Measurements from ENCODE around the gene ELF5.

The ELF5 gene

DNA sequence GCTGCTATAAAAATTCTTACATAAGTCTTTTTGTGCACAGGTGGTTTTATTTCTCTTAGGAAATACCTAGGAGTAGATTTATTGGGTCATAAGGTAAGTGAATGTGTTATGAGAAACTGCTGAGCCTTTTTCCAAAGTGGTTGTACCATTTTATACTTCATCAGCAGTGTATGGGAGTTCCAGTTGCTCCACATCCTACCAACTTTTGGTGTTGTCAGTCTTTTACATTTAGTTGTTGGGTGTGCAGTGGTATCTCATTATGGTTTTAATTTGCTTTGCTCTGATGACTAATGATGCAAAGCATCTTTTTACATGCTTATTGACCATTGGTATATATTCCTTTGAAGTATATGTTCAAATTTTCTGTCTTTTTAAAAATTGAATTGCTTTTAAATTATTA is 71.8 kb downstream of the ELF5 start:
- Histone ChIP-seq H3K4me2 (ENCODE audit: low read length) (no peak overlapping the region), H3K56ac (ENCODE audit: low read length) (no peak overlapping the region), H3K79me1 (ENCODE audit: low read length) (no peaks in the 10 kb centered on the region), H3K36me3 (ENCODE audit: control insufficient read depth, insufficient read depth, low read length) (no peaks in the 10 kb centered on the region), H2AK5ac (ENCODE audit: low read length) (no peak overlapping the region), H2BK120ac (ENCODE audit: low read depth, low read length) (no peak overlapping the region), H3K23ac (ENCODE audit: low read length) (no peak overlapping the region), H4K8ac (ENCODE audit: low read depth, low read length) (no peak overlapping the region), H3K4me1 (ENCODE audit: control insufficient read depth, low read depth, low read length) (no peaks in the 10 kb centered on the region), H3K9ac (ENCODE audit: low read length) (no peak overlapping the region), H3K4me3 (ENCODE audit: low read length) (no peak overlapping the region), H3K18ac (ENCODE audit: low read length) (no peak overlapping the region), H3K27ac (ENCODE audit: low read depth, low read length) (no peak overlapping the region), H3K27me3 (ENCODE audit: insufficient read depth, low read length, poor library complexity) (no peaks in the 10 kb centered on the region), H2BK5ac (ENCODE audit: low read length) (no peak overlapping the region), H3K79me2 (ENCODE audit: control insufficient read depth, insufficient read depth, low read length) (peaks cover 2% of the 10 kb centered on the region), H4K5ac (ENCODE audit: low read length) (no peak overlapping the region), H3K4ac (ENCODE audit: low read depth, low read length) (no peak overlapping the region), H2BK15ac (replicated peaks; ENCODE audit: low read depth) (no peak overlapping the region)
- DNase-seq: no peak

DNA sequence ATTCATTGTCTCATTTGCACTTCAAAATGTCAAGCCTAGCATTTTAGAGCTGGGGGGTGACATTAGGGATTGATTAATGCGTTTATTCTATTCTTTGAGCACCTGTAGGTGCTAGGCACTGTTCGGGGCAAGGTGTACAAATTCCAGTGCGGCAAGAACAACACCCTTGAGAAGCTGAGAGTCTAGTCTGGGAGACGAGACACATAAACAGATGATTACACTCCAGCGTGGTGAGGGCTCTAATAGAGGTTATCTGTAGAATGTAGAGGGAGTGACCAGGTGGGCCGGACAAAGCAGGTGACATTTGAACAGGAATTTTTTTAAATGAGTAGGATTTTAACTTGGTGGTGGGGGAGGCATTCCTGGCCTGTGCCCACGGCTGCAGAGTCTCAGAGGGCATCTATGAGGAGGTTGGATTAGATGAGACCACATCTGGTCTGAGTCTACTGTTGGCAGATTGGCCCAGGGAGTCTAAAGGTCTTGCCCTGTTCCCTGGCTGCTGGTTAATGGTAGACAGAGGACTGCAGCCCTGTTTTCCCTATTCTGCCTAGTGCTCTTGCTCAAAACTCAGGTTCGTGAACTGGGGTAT is 73.9 kb downstream of the ELF5 start:
- H2BK15ac ChIP-seq (replicated peaks; ENCODE audit: low read depth): no peak overlapping the region
- no peak overlapping the region for H3K23ac ChIP-seq (ENCODE audit: low read length)
- H3K4me3 ChIP-seq (ENCODE audit: low read length): no peak overlapping the region
- peaks cover 2% of the 10 kb centered on the region for H3K79me2 ChIP-seq (ENCODE audit: control insufficient read depth, insufficient read depth, low read length)
- no peak overlapping the region for H4K8ac ChIP-seq (ENCODE audit: low read depth, low read length)
- H3K4me1 ChIP-seq (ENCODE audit: control insufficient read depth, low read depth, low read length): no peaks in the 10 kb centered on the region
- peak overlapping the region; percentile 78 for H3K4me2 ChIP-seq (ENCODE audit: low read length)
- no peak overlapping the region for H3K18ac ChIP-seq (ENCODE audit: low read length)
- H2BK120ac ChIP-seq (ENCODE audit: low read depth, low read length): no peak overlapping the region
- DNase-seq: no peak
- no peak overlapping the region for H3K27ac ChIP-seq (ENCODE audit: low read depth, low read length)
- H3K9ac ChIP-seq (ENCODE audit: low read length): no peak overlapping the region
- no peak overlapping the region for H3K4ac ChIP-seq (ENCODE audit: low read depth, low read length)
- peak overlapping the region; percentile 94 for H3K56ac ChIP-seq (ENCODE audit: low read length)
- H3K79me1 ChIP-seq (ENCODE audit: low read length): no peaks in the 10 kb centered on the region
- no peak overlapping the region for H2BK5ac ChIP-seq (ENCODE audit: low read length)
- no peak overlapping the region for H4K5ac ChIP-seq (ENCODE audit: low read length)
- whole genome bisulfite sequencing (ENCODE audit: extremely low coverage, insufficient coverage, low lambda C conversion rate): no CpG with 5 or more reads among the region's 8 CpGs
- no peaks in the 10 kb centered on the region for H3K36me3 ChIP-seq (ENCODE audit: control insufficient read depth, insufficient read depth, low read length)
- no peak overlapping the region for H2AK5ac ChIP-seq (ENCODE audit: low read length)
- H3K27me3 ChIP-seq (ENCODE audit: insufficient read depth, low read length, poor library complexity): no peaks in the 10 kb centered on the region

DNA sequence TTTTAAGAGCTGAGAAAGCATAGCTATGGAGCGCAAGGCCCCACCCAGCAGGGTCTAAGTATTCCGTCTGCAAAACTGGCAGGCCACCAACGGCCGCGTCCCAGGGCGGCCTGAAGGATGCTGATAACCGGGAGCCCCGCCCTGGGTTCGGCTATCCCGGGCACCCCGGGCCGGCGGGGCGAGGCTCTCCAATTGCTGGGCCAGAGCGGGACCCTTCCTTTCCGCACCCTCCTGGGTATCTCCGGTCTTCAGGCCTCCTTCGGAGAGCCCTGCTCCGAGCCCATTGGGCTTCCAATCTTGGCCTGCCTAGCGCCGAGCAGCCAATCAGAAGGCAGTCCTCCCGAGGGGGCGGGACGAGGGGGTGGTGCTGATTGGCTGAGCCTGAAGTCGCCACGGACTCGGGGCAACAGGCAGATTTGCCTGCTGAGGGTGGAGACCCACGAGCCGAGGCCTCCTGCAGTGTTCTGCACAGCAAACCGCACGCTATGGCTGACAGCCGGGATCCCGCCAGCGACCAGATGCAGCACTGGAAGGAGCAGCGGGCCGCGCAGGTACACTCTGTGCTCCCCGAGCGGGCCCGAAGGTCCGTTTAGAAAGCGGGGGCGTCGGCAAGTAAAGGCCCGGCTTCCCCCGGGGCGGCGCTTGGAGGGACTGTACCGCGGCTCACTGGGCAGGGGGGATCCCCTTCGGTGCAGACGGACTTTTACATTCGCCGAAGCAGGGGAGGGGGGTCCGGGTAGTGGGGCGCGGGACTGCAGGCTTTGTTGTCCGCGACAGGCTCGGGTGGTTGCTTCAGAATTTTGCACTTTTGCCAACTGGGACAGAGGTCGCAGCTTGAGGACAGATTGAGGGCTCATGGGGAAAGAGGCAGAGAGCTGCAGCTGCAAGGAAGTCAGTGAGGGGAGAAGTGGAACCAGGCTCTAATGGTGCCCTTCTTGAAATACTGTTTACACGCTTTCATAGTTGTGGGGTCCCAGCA is 74.8 kb downstream of the ELF5 start, which contains the start of gene CAT:
Gene CAT (plus strand): TSS at position 406 of the 979 bp plus-strand sequence. CDS start 80 bp downstream, at position 486.
- H2BK120ac ChIP-seq (ENCODE audit: low read depth, low read length): no peak within 1 kb of the TSS
- no peaks in the 10 kb centered on the region for H3K36me3 ChIP-seq (ENCODE audit: control insufficient read depth, insufficient read depth, low read length)
- no peaks in the 10 kb centered on the region for H3K27me3 ChIP-seq (ENCODE audit: insufficient read depth, low read length, poor library complexity)
- H3K4me3 ChIP-seq (ENCODE audit: low read length): peak within 1 kb of the TSS; percentile 91
- H2BK5ac ChIP-seq (ENCODE audit: low read length): no peak within 1 kb of the TSS
- peak within 1 kb of the TSS; percentile 94 for H3K18ac ChIP-seq (ENCODE audit: low read length)
- H3K4me2 ChIP-seq (ENCODE audit: low read length): peak within 1 kb of the TSS; percentile 78
- H3K4ac ChIP-seq (ENCODE audit: low read depth, low read length): no peak within 1 kb of the TSS
- H3K56ac ChIP-seq (ENCODE audit: low read length): peak within 1 kb of the TSS; percentile 94
- no peak within 1 kb of the TSS for H3K23ac ChIP-seq (ENCODE audit: low read length)
- WGBS (ENCODE audit: extremely low coverage, insufficient coverage, low lambda C conversion rate): no CpG with 5 or more reads among the region's 62 CpGs
- H3K4me1 ChIP-seq (ENCODE audit: control insufficient read depth, low read depth, low read length): no peaks in the 10 kb centered on the region
- no peak within 1 kb of the TSS for H4K5ac ChIP-seq (ENCODE audit: low read length)
- H4K8ac ChIP-seq (ENCODE audit: low read depth, low read length): no peak within 1 kb of the TSS
- H2AK5ac ChIP-seq (ENCODE audit: low read length): no peak within 1 kb of the TSS
- peaks cover 2% of the 10 kb centered on the region for H3K79me2 ChIP-seq (ENCODE audit: control insufficient read depth, insufficient read depth, low read length)
- DNase-seq: peak; percentile 96
- H3K27ac ChIP-seq (ENCODE audit: low read depth, low read length): no peak within 1 kb of the TSS
- H3K79me1 ChIP-seq (ENCODE audit: low read length): no peaks in the 10 kb centered on the region
- H3K9ac ChIP-seq (ENCODE audit: low read length): peak within 1 kb of the TSS; percentile 89
- H2BK15ac ChIP-seq (replicated peaks; ENCODE audit: low read depth): no peak within 1 kb of the TSS

DNA sequence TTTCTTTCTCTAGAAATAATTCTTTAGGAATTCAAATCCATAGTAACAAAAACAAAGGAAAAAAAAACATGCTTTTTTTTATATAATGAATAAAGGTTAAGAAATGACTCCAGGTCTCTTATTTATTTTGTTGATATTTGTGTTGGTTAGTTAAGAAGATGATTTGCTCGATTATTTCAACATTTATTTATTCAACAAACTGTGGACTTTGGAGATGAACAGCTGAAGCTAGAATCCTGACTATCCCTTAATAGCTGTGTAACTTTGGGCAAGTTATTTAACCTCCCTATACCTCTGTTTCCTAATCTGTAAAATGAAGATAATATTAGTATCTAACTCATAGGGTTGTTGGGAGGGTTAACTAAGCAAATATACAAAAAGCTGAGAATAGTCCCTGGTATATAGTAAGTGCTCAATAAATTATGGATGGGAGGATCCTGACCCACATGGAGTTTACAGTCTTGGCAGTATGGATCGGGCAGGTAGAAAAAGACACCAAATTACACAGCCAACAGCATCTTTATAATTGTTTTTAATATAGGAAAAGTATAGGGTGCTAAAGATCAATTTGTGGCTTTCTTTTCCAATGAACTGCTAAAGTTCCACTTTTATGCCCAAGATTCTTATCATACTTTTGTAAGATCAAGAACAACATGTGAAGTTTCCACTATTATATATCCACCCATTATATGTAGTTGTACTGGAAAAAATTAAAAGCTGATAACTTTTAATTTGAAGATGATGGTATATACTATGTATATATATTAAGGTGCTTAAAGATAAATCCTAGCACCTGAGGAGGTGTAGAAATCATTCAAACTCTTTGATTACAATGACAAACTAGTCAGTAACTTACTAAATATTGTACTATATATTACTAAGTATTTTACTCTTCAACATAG is 76.1 kb downstream of the ELF5 start:
- H2AK5ac ChIP-seq (ENCODE audit: low read length): no peak overlapping the region
- no peaks in the 10 kb centered on the region for H3K4me1 ChIP-seq (ENCODE audit: control insufficient read depth, low read depth, low read length)
- no peak overlapping the region for H2BK15ac ChIP-seq (replicated peaks; ENCODE audit: low read depth)
- H3K4ac ChIP-seq (ENCODE audit: low read depth, low read length): no peak overlapping the region
- peaks cover 2% of the 10 kb centered on the region for H3K79me2 ChIP-seq (ENCODE audit: control insufficient read depth, insufficient read depth, low read length)
- no peak overlapping the region for H2BK120ac ChIP-seq (ENCODE audit: low read depth, low read length)
- H3K23ac ChIP-seq (ENCODE audit: low read length): no peak overlapping the region
- H4K5ac ChIP-seq (ENCODE audit: low read length): no peak overlapping the region
- H3K79me1 ChIP-seq (ENCODE audit: low read length): no peaks in the 10 kb centered on the region
- no peak overlapping the region for H3K4me3 ChIP-seq (ENCODE audit: low read length)
- H3K27ac ChIP-seq (ENCODE audit: low read depth, low read length): no peak overlapping the region
- H4K8ac ChIP-seq (ENCODE audit: low read depth, low read length): no peak overlapping the region
- H2BK5ac ChIP-seq (ENCODE audit: low read length): no peak overlapping the region
- WGBS (ENCODE audit: extremely low coverage, insufficient coverage, low lambda C conversion rate): no CpG with 5 or more reads among the region's 2 CpGs
- no peaks in the 10 kb centered on the region for H3K36me3 ChIP-seq (ENCODE audit: control insufficient read depth, insufficient read depth, low read length)
- H3K18ac ChIP-seq (ENCODE audit: low read length): no peak overlapping the region
- no peak overlapping the region for H3K9ac ChIP-seq (ENCODE audit: low read length)
- no peaks in the 10 kb centered on the region for H3K27me3 ChIP-seq (ENCODE audit: insufficient read depth, low read length, poor library complexity)
- no peak for DNase-seq
- H3K56ac ChIP-seq (ENCODE audit: low read length): no peak overlapping the region
- no peak overlapping the region for H3K4me2 ChIP-seq (ENCODE audit: low read length)

DNA sequence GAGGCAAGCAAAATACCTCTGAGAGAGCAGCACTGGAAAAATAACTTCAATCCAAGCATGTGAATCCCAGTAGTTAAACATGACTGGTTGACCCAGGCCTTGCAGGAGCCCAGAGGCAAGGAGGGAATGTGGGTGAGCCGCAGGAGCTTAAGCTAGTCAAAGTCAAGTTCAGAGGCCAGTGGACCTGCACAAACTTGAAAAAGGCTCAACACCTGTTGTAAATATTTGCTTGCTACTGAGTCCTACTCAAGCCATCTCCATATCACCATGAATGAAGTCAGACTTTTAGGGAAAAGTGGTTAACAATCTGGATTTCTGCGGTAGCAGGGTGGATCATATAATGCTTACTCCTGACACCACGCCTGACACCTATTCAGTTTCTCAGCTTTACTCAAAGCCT is 79.7 kb downstream of the ELF5 start:
- no peak overlapping the region for H3K9ac ChIP-seq (ENCODE audit: low read length)
- H3K4ac ChIP-seq (ENCODE audit: low read depth, low read length): no peak overlapping the region
- no peaks in the 10 kb centered on the region for H3K79me2 ChIP-seq (ENCODE audit: control insufficient read depth, insufficient read depth, low read length)
- no peak overlapping the region for H2BK5ac ChIP-seq (ENCODE audit: low read length)
- H3K79me1 ChIP-seq (ENCODE audit: low read length): no peaks in the 10 kb centered on the region
- no peak overlapping the region for H2BK120ac ChIP-seq (ENCODE audit: low read depth, low read length)
- H3K4me3 ChIP-seq (ENCODE audit: low read length): no peak overlapping the region
- H3K27me3 ChIP-seq (ENCODE audit: insufficient read depth, low read length, poor library complexity): no peaks in the 10 kb centered on the region
- DNase-seq: no peak
- H2BK15ac ChIP-seq (replicated peaks; ENCODE audit: low read depth): no peak overlapping the region
- no CpG with 5 or more reads among the region's 3 CpGs for WGBS (ENCODE audit: extremely low coverage, insufficient coverage, low lambda C conversion rate)
- H4K8ac ChIP-seq (ENCODE audit: low read depth, low read length): no peak overlapping the region
- H3K56ac ChIP-seq (ENCODE audit: low read length): no peak overlapping the region
- no peak overlapping the region for H3K23ac ChIP-seq (ENCODE audit: low read length)
- H3K18ac ChIP-seq (ENCODE audit: low read length): no peak overlapping the region
- H3K36me3 ChIP-seq (ENCODE audit: control insufficient read depth, insufficient read depth, low read length): no peaks in the 10 kb centered on the region
- H2AK5ac ChIP-seq (ENCODE audit: low read length): no peak overlapping the region
- H3K4me1 ChIP-seq (ENCODE audit: control insufficient read depth, low read depth, low read length): no peaks in the 10 kb centered on the region
- no peak overlapping the region for H3K27ac ChIP-seq (ENCODE audit: low read depth, low read length)
- H4K5ac ChIP-seq (ENCODE audit: low read length): no peak overlapping the region
- no peak overlapping the region for H3K4me2 ChIP-seq (ENCODE audit: low read length)

Measured in mesendoderm (in vitro differentiated cells).